Adrenal gland (tissue), 12 donors: ENCODE results near the gene CFAP45. TPM values are rescaled to one million over a fixed set of nuclear protein-coding genes. Genes with fewer than 3 reads are reported as not detected.
A peak's percentile ranks its signal among the peaks of the same experiment; 100 is the strongest.

ENCODE experiments used
- DNase-seq, 7 donors: peaks; one replicate each; pipeline ENCODE4 v3.0.0-alpha.2; 2019 to 2020
- H3K27ac ChIP-seq, 5 donors: fragments of 200-600 bp; sonication (generic) in 4 of 5; 1 replicate in 3 of 5; 2 replicates in 2 of 5; pipeline versions ENCODE4 v1.5.1 to v1.8.0; 2016 to 2020; ENCODE audit warnings: mild to moderate bottlenecking in 1 of 5
- H3K27me3 ChIP-seq: fragments of 200-600 bp; 2 replicates; pipeline ENCODE4 v1.8.0; 2021
- H3K36me3 ChIP-seq, 2 donors: fragments of 200-600 bp; replicated peaks in 1 of 2; 1 replicate in 1 of 2; 2 replicates in 1 of 2; pipeline versions ENCODE4 v1.5.1 to v1.8.0; 2018 to 2022
- H3K4me1 ChIP-seq, 2 donors: fragments of 200-600 bp; replicated peaks in 1 of 2; 1 replicate in 1 of 2; 2 replicates in 1 of 2; pipeline versions ENCODE4 v1.5.1 to v1.8.0; 2018 to 2021
- H3K4me3 ChIP-seq, 4 donors: fragments of 200-600 bp; sonication (generic) in 3 of 4; one replicate each; pipeline ENCODE4 v1.5.1; 2016 to 2018
- H3K9me3 ChIP-seq, 3 donors: fragments of 200-600 bp; sonication (generic) in 1 of 3; replicated peaks in 1 of 3; 1 replicate in 2 of 3; 2 replicates in 1 of 3; pipeline versions ENCODE4 v1.5.1 to v1.8.0; 2016 to 2021
- CTCF ChIP-seq, 6 experiments: fragments of 450-650 bp in 4 of 6; fragments of 200-600 bp in 2 of 6; sonication (generic) in 1 of 6; IDR thresholded peaks; 1 replicate in 5 of 6; 2 replicates in 1 of 6; pipeline versions ENCODE4 v1.5.1 to v1.8.0; 2016 to 2021; ENCODE audit warnings: antibody characterized with exemption in 6 of 6, mild to moderate bottlenecking in 2 of 6, moderate library complexity in 1 of 6
- POLR2A ChIP-seq, 2 donors: fragments of 450-650 bp; IDR thresholded peaks; one replicate each; pipeline ENCODE4 v1.6.1; 2017; ENCODE audit warnings: antibody characterized with exemption in 2 of 2, mild to moderate bottlenecking in 2 of 2, moderate library complexity in 1 of 2
- WGBS, 4 donors: extraction: QIAGEN DNeasy Blood & Tissue Kit in 2 of 4; methylation state at CpG; one replicate each; pipeline versions ENCODE4 v1.1.5 to v1.1.7; 2013 to 2017; 5-methylcytosine and 5-hydroxymethylcytosine counted together
- intact Hi-C, 2 donors: fragments of 100-400 bp; cut with DNase I; formaldehyde crosslinking; loops; one replicate each; pipeline versions ENCODE4 v1.14.1 to v1.15.0; 2022 to 2023
- polyA plus RNA-seq, 3 donors: library from polyadenylated mRNA; stranded (reverse); fragments of 200-250 nt in 2 of 3; fragments of 350-450 nt in 1 of 3; fragmentation: Illumina TruSeq in 1 of 3; extraction: RNeasy Lipid Tissue Mini Kit (QIAGEN cat#74804) in 1 of 3; gene quantifications; one replicate each; pipeline ENCODE4 v1.2.3, GENCODE V29; 2013 to 2014
- total RNA-seq, 9 donors: library from RNA; depleted of rRNA in 4 of 9; stranded (reverse); fragments of >200 nt in 4 of 9; fragments of 120-200 nt in 1 of 9; fragmentation: NEBNext Ultra II Directional in 1 of 9; extraction: Animal tissue kit (Norgen Biotek cat#: 25700) in 1 of 9; gene quantifications; one replicate each; pipeline versions ENCODE4 v1.1.0 to v1.2.4, GENCODE V29; 2013 to 2023
- donor health status: healthy with polysubstance abuse.
- donor health status: Bipolar disorder and iron deficiency.
- donor health status: DM: yes; HTN: yes; CAD: no.
- donor health status: DM: no; HTN: no; CAD: no.
- donor health status: DM: no; HTN: no; CAD: no.
- donor health status: DM: yes; HTN: yes; CAD: no.

CFAP45 gene
- total and polyA plus RNA-seq, 12 donors = 0.14 to 0.81 (median 0.35) TPM; not detected in 6

DNA sequence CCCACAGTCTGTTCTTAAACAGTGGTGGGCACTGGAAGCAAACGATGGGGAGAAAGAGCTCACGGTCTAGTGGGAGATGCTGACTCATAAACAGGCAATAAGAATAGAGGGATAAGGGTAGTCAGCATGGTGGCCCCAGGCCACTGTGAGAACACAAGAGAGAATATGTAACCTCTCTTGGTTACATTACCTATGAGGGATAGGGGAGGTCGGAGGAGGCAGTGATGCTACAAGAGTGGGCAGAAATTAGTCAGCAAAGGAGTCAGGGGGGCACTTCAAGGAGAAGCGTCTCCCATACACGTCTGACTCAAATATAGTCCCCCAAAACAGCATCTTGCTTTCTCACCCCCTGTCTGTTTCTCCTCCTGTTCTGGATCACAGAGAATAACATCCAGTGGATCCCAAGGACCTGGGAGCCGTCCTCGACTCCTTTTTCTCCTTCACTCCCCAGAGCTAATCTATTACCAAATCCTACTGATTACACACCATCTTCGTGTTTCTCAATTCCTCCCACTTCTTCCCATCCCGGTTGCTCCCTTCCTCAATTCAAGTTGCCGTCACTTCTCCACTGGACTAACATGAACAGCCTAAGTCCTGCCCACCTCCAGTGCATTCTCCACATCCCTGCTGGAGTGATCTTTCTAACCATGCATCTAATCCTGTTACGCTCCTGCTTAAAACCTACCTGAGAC lies 71.2 kb downstream of the CFAP45 start:
- no peak for DNase-seq
- Histone ChIP-seq H3K4me3 (no peak overlapping the region), H3K36me3 (no peaks in the 10 kb centered on the region), H3K27me3 (no peaks in the 10 kb centered on the region), H3K9me3 (no peaks in the 10 kb centered on the region), H3K27ac (peak overlapping the region in 1 of 5 donors; percentile 48), H3K4me1 (peaks cover 0 to 9% of the 10 kb centered on the region in 2 donors)
- intact Hi-C loops = no loop called here
- TF ChIP-seq POLR2A (IDR thresholded peaks at IDR 0.05) (no peak), CTCF (IDR thresholded peaks at IDR 0.05) (no peak)
- WGBS, 4 donors = 73 to 87% (median 82%) methylated on average over 11 of the region's 11 CpGs

GRCh38 chr1:159828176-159828575 lies 71.8 kb downstream of the CFAP45 start:
- Histone ChIP-seq H3K36me3 (no peaks in the 10 kb centered on the region), H3K4me1 (peaks cover 0 to 9% of the 10 kb centered on the region in 2 donors), H3K27me3 (no peaks in the 10 kb centered on the region), H3K4me3 (no peak overlapping the region), H3K27ac (peak overlapping the region in 1 of 5 donors; percentile 48), H3K9me3 (no peaks in the 10 kb centered on the region)
- intact Hi-C loops = no loop called here
- no peak for DNase-seq
- TF ChIP-seq CTCF (IDR thresholded peaks at IDR 0.05) (no peak), POLR2A (IDR thresholded peaks at IDR 0.05) (no peak)
- 67 to 96% (median 81%) methylated on average over 3 of the region's 3 CpGs for WGBS, 4 donors

DNA sequence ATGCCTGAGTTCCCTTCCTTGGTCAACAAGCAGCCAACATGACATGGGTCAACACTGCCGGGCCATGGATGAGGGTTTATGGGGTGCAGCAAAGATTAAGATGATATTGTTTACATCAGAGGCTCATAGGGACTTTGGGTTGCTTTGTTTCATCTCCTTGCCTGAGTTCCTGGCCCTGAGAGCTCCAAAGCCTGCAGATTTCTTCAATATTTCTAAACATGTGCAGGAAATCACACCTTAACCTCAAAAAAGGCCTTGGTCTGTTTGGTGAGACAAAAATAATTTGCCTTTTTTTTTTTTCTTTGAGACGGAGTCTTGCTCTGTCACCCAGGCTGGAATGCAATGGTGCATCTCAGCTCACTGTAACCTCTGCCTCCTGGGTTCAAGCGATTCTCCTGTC lies 72.4 kb downstream of the CFAP45 start:
- DNase-seq = no peak
- 91 to 94% (median 93%) methylated on average over 3 of the region's 3 CpGs for WGBS, 4 donors
- no peak for TF ChIP-seq POLR2A (IDR thresholded peaks at IDR 0.05)
- TF ChIP-seq CTCF (IDR thresholded peaks at IDR 0.05) = no peak
- H3K4me3 ChIP-seq = no peak overlapping the region
- no peaks in the 10 kb centered on the region for H3K9me3 ChIP-seq
- no peaks in the 10 kb centered on the region for H3K27me3 ChIP-seq
- intact Hi-C loops = no loop called here
- no peaks in the 10 kb centered on the region for H3K36me3 ChIP-seq
- peaks cover 0 to 9% of the 10 kb centered on the region in 2 donors for H3K4me1 ChIP-seq
- no peak overlapping the region for H3K27ac ChIP-seq

DNA sequence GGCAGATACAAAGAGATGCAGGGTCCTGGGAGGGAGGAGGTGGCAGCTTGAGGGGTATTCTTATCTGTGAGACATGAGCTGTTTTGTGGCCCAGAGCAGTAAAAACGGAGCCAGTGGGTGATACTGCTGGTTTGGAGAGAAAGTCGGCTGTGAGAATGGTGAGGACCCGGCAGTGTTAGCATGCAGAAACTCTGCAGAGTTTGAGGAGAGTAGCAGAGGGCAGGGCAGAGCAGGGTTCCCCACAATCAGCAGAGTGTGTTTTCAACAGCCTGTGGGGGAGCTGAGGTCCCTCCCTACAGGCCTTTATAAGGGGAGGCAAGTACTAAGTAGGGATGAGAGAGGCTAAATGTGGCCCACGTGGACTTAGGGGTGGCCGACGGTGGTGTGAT lies 72.9 kb downstream of the CFAP45 start:
- intact Hi-C loops = no loop called here
- no peaks in the 10 kb centered on the region for H3K27me3 ChIP-seq
- no peak for DNase-seq
- no peaks in the 10 kb centered on the region for H3K36me3 ChIP-seq
- 73 to 89% (median 88%) methylated on average over 6 of the region's 6 CpGs for WGBS, 4 donors
- peak overlapping the region in 1 of 4 donors; percentile 22 for H3K4me3 ChIP-seq
- TF ChIP-seq CTCF (IDR thresholded peaks at IDR 0.05) (no peak), POLR2A (IDR thresholded peaks at IDR 0.05) (no peak)
- peak overlapping the region in 1 of 5 donors; percentile 64 for H3K27ac ChIP-seq
- H3K9me3 ChIP-seq = no peaks in the 10 kb centered on the region
- H3K4me1 ChIP-seq = peaks cover 0 to 9% of the 10 kb centered on the region in 2 donors
